ENCODE data around the gene TEAD3. TPM values are rescaled to one million over a fixed set of nuclear protein-coding genes. Genes with fewer than 3 reads are reported as not detected.

TEAD3 gene
- total RNA-seq, 1 experiment from 2014 or later: 34.3 TPM

GRCh38 chr6:35508027-35508426, 11.1 kb upstream of the TEAD3 start:
- no peak overlapping the region; the same call in 1 of the 2 replicates for H3K27ac Mint-ChIP-seq
- no peak for ATAC-seq
- H3K27me3 Mint-ChIP-seq (ENCODE audit: low read depth): peaks cover 35% of the 10 kb centered on the region
- ChIA-PET POLR2A (interaction anchor here (0.5 kb wide), 1 partner anchor 198 kb away, joined by 6 read pairs; no protein-coding TSS in a partner anchor), CTCF (interaction anchor here (0.9 to 2.5 kb wide), 4 partner anchors 15 to 166 kb away, joined by 5 to 12 read pairs (median 5); partner anchors contain the start of gene PPARD)
- TF ChIP-seq ZNF317 (CRISPR knock-in tag; IDR thresholded peaks at IDR 0.05; ENCODE audit: borderline replicate concordance, low read depth) (no peak), CREB1 (CRISPR knock-in tag; IDR thresholded peaks at IDR 0.05) (no peak)
- no peak overlapping the region for H3K4me3 Mint-ChIP-seq
- no peaks in the 10 kb centered on the region for H3K9me3 Mint-ChIP-seq
- H3K36me3 Mint-ChIP-seq: no peaks in the 10 kb centered on the region
- DNase-seq (ENCODE audit: low spot score): no peak
- peaks cover 51% of the 10 kb centered on the region for H3K4me1 Mint-ChIP-seq

DNA sequence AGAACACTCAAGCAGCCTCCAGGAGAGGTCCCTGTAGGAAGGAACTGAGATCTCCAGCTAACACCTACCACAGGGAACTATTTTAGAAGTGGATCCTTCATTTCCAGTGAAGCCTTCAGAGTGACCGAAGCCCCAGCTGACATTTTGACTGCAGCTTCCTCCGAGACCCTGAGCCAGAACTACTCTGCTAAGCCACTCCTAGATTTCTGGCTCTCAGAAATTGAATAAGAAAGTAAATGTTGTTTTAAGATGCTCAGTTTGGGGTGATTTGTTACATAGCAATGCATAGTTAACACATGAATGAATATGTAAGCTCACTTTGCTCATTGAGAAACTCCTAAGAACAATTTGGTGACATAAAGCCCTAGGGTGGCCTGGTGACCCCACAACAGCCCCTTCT, 10.3 kb upstream of the TEAD3 start:
- POLR2A ChIA-PET: no interaction called here
- Mint-ChIP-seq H3K4me1 (peaks cover 48% of the 10 kb centered on the region), H3K27me3 (ENCODE audit: low read depth) (peaks cover 35% of the 10 kb centered on the region), H3K36me3 (no peaks in the 10 kb centered on the region), H3K4me3 (no peak overlapping the region), H3K9me3 (no peaks in the 10 kb centered on the region), H3K27ac (no peak overlapping the region)
- no peak for ATAC-seq
- DNase-seq (ENCODE audit: low spot score): no peak
- TF ChIP-seq, protein P1, sequence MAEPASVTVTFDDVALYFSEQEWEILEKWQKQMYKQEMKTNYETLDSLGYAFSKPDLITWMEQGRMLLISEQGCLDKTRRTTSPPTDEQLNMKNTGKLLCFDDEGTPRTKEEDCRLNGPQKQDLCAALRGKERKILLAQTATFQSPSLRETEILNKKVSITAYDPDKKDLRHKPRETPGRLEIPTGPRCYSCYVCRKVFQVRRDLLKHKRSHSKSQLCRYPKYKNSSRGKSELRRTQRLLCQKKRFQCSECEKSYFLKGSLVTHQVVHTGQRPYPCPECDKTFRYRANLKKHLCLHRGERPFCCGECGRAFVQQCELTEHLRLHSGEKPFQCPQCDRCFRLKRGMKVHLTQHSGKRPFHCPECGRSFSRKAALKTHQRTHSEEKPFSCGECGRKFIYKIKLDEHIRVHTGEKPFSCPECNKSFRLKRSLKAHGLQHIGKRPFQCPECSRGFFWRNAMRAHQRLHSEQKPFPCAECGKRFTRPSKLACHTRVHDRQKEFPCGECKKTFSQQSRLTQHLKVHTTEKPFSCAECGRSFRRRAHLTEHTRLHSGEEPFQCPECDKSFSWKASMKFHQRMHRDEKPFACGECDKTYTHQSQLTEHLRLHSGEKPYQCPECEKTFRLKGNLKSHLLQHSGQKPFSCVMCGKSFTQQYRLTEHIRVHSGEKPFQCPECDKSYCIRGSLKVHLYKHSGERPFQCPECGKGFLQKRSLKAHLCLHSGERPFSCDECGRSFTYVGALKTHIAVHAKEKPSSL (CRISPR knock-in tag; conservative IDR thresholded peaks at IDR 0.05): no peak
- no peak for TF ChIP-seq KAT7 (CRISPR knock-in tag; IDR thresholded peaks at IDR 0.05; ENCODE audit: borderline replicate concordance)
- no peak for TF ChIP-seq SP1 (CRISPR knock-in tag; conservative IDR thresholded peaks at IDR 0.05)
- no peak for TF ChIP-seq AR (CRISPR knock-in tag; IDR thresholded peaks at IDR 0.05)
- no peak for TF ChIP-seq IRF2 (CRISPR knock-in tag; IDR thresholded peaks at IDR 0.05; ENCODE audit: borderline replicate concordance, low read depth)
- no peak for TF ChIP-seq ZNF263 (CRISPR knock-in tag; IDR thresholded peaks at IDR 0.05; ENCODE audit: low read depth)
- TF ChIP-seq, protein P2, sequence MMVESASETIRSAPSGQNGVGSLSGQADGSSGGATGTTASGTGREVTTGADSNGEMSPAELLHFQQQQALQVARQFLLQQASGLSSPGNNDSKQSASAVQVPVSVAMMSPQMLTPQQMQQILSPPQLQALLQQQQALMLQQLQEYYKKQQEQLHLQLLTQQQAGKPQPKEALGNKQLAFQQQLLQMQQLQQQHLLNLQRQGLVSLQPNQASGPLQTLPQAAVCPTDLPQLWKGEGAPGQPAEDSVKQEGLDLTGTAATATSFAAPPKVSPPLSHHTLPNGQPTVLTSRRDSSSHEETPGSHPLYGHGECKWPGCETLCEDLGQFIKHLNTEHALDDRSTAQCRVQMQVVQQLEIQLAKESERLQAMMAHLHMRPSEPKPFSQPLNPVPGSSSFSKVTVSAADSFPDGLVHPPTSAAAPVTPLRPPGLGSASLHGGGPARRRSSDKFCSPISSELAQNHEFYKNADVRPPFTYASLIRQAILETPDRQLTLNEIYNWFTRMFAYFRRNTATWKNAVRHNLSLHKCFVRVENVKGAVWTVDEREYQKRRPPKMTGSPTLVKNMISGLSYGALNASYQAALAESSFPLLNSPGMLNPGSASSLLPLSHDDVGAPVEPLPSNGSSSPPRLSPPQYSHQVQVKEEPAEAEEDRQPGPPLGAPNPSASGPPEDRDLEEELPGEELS (CRISPR knock-in tag; IDR thresholded peaks at IDR 0.05): no peak
- no peak for TF ChIP-seq NFE2L1 (CRISPR knock-in tag; IDR thresholded peaks at IDR 0.05)
- no peak for TF ChIP-seq NR1H2 (CRISPR knock-in tag; IDR thresholded peaks at IDR 0.05)
- no peak for TF ChIP-seq ZNF512 (CRISPR knock-in tag; IDR thresholded peaks at IDR 0.05; ENCODE audit: borderline replicate concordance)
- no peak for TF ChIP-seq IRF1 (CRISPR knock-in tag; IDR thresholded peaks at IDR 0.05)
- TF ChIP-seq, protein P3, sequence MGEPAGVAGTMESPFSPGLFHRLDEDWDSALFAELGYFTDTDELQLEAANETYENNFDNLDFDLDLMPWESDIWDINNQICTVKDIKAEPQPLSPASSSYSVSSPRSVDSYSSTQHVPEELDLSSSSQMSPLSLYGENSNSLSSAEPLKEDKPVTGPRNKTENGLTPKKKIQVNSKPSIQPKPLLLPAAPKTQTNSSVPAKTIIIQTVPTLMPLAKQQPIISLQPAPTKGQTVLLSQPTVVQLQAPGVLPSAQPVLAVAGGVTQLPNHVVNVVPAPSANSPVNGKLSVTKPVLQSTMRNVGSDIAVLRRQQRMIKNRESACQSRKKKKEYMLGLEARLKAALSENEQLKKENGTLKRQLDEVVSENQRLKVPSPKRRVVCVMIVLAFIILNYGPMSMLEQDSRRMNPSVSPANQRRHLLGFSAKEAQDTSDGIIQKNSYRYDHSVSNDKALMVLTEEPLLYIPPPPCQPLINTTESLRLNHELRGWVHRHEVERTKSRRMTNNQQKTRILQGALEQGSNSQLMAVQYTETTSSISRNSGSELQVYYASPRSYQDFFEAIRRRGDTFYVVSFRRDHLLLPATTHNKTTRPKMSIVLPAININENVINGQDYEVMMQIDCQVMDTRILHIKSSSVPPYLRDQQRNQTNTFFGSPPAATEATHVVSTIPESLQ (CRISPR knock-in tag; IDR thresholded peaks at IDR 0.05): no peak
- no peak for TF ChIP-seq HMGA2 (CRISPR knock-in tag; IDR thresholded peaks at IDR 0.05)
- no peak for TF ChIP-seq NFATC4 (CRISPR knock-in tag; IDR thresholded peaks at IDR 0.05)
- CTCF ChIA-PET: interaction anchor here (0.6 to 5.3 kb wide), 5 partner anchors 16 to 1344 kb away, joined by 3 to 40 read pairs (median 5); no protein-coding TSS in a partner anchor

Data from WTC11 (cell line).